Activated CD8-positive, alpha-beta memory T cell treated with anti-CD3 and anti-CD28 coated beads for 24 hours (primary cell): ENCODE data around the gene PRKD1.

Experiments
- DNase-seq: peaks from one replicate; pipeline ENCODE4 v3.0.0-alpha.2; 2020

The PRKD1 gene

GRCh38 chr14:29580763-29581162, 346.9 kb downstream of the PRKD1 start:
- no peak for DNase-seq

- DNase-seq: no peak
These were observed 347.8 kb downstream of the PRKD1 start for GRCh38 chr14:29579838-29580237.

GRCh38 chr14:29576927-29577326, 350.7 kb downstream of the PRKD1 start:
- no peak for DNase-seq

GRCh38 chr14:29569194-29569593, 358.5 kb downstream of the PRKD1 start:
- no peak for DNase-seq

- no peak for DNase-seq
These were observed 361.5 kb downstream of the PRKD1 start for GRCh38 chr14:29566194-29566593.

- no peak for DNase-seq
These were observed 369.1 kb downstream of the PRKD1 start for GRCh38 chr14:29558516-29558915.

GRCh38 chr14:29554335-29554734, 373.3 kb downstream of the PRKD1 start:
- DNase-seq: no peak

GRCh38 chr14:29553427-29553826, 374.2 kb downstream of the PRKD1 start:
- DNase-seq: no peak

- no peak for DNase-seq
These were observed 378.7 kb downstream of the PRKD1 start for GRCh38 chr14:29548948-29549370.

- no peak for DNase-seq
These were observed 381.9 kb downstream of the PRKD1 start for GRCh38 chr14:29545714-29546113.

- no peak for DNase-seq
These were observed 390.6 kb downstream of the PRKD1 start for GRCh38 chr14:29536886-29537511.

GRCh38 chr14:29529418-29529817, 398.2 kb downstream of the PRKD1 start:
- no peak for DNase-seq

GRCh38 chr14:29528889-29529288, 398.8 kb downstream of the PRKD1 start:
- no peak for DNase-seq

- DNase-seq: no peak
These were observed 400.4 kb downstream of the PRKD1 start for GRCh38 chr14:29527286-29527685.
